Gastroesophageal sphincter (tissue), 3 donors: ENCODE measurements around the gene CNMD.

ENCODE experiments used
- EP300 ChIP-seq: sonication (generic); formaldehyde crosslinking; IDR thresholded peaks from one replicate; pipeline ENCODE4 v1.6.1; 2017; ENCODE audit warnings: antibody characterized with exemption, mild to moderate bottlenecking
- POLR2A ChIP-seq, 2 donors: fragments of 450-650 bp; IDR thresholded peaks; one replicate each; pipeline ENCODE4 v1.6.1; 2017; ENCODE audit warnings: antibody characterized with exemption in 2 of 2, mild to moderate bottlenecking in 2 of 2, moderate library complexity in 1 of 2
- POLR2AphosphoS5 ChIP-seq: sonication (generic); formaldehyde crosslinking; IDR thresholded peaks from one replicate; pipeline ENCODE4 v1.6.1; 2017; ENCODE audit warnings: antibody characterized with exemption
- TF ChIP-seq, protein P1 (sequence below), 4 experiments: fragments of 200-600 bp in 2 of 4; fragments of 450-650 bp in 2 of 4; sonication (generic) in 1 of 4; IDR thresholded peaks; one replicate each; pipeline ENCODE4 v1.5.1; 2017 to 2019; ENCODE audit warnings: antibody characterized with exemption in 4 of 4, mild to moderate bottlenecking in 2 of 4, moderate library complexity in 2 of 4

DNA sequence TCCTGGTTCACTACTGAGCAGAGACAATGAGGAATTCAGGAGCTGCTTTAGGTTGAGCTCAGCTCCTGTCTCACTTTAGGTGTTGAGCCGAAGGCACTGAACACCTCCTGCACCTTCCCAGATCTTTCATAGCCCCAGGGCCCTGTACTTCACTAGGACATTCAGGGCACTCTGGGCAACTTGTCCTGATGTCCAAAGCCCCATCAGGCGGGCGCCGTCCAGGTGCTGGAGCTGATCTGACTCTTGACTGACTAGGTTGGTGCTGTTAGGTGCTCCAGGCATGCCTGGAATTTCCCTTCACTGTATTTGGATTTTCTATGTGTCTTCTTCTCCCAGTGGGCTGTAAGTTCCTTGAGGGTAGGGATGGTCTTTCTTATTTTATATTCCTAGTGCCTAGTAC, 48.4 kb upstream of the CNMD start:
- TF ChIP-seq, protein P1, sequence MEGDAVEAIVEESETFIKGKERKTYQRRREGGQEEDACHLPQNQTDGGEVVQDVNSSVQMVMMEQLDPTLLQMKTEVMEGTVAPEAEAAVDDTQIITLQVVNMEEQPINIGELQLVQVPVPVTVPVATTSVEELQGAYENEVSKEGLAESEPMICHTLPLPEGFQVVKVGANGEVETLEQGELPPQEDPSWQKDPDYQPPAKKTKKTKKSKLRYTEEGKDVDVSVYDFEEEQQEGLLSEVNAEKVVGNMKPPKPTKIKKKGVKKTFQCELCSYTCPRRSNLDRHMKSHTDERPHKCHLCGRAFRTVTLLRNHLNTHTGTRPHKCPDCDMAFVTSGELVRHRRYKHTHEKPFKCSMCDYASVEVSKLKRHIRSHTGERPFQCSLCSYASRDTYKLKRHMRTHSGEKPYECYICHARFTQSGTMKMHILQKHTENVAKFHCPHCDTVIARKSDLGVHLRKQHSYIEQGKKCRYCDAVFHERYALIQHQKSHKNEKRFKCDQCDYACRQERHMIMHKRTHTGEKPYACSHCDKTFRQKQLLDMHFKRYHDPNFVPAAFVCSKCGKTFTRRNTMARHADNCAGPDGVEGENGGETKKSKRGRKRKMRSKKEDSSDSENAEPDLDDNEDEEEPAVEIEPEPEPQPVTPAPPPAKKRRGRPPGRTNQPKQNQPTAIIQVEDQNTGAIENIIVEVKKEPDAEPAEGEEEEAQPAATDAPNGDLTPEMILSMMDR (IDR thresholded peaks at IDR 0.05): no peak
- no peak for TF ChIP-seq POLR2A (IDR thresholded peaks at IDR 0.05)
- no peak for TF ChIP-seq POLR2AphosphoS5
- no peak for TF ChIP-seq EP300
